ENCODE results near the gene NDUFS7.
A peak's percentile ranks its signal among the peaks of the same experiment; 100 is the strongest.

NDUFS7 gene

DNA sequence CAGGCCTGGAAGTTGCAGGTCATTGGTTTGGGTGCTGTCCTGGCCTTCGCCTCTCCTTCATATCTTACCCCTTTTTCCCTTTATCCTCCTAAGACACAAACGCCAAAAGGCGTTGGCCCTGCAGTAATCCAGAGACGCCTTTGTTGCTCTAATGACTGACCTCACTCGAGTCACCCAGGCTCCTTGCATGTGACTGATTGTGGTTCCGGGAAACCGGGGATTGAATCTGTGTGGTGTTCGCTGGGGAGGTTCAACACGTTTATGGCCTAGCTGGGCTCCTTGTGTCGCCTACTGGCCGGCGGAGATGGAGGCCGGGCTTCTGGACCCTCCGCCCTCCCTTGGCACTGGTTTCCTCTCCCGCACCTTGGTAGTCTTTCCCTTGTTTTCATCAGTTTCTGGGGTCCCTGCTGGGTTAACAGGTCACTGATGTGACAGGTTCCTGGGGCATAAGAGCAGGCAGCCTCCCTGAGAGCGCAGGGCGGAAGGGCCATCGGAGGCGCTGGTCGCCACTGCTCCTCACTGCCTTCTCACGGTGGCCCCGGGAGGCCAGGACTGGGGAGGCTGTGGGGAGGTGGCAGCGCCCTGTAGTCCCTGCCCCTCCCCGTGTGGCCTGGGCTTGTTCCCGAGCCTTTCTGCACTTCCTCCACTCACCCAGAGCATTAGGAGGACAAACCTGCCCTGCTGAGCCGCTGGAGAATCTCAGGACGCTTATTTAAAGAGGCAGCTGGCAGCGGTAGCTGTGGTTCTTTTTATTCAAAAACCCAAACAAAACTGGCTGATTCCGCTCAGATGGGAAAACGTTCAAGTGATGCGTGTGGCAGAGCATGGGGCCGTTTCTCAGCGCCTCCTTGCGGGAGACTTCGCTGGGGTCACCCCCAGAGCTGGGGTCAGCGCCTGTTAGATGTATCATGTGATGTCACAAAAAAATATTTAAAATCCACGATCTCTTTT is 18.1 kb upstream of the NDUFS7 start:
- DNase-seq: no peak

DNA sequence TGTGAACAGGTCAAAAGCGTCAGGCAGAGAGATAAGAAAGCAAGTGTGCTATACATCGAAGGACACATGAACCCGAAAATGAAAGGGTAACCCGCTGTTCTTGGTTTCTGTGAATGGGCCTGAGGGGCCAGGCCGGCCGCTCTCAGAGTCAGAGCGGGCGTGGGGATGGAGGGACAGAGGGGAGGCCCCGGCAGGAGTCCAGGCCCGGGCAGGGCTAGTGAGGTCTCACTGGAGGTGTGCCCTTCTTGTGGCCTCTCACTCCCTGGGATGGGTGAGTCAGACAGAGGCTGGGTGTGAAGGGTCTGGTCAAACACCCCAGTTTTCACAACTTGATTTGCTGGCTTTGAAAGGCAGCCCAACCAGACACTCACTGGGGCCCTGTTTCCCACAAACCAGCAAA is 17.4 kb upstream of the NDUFS7 start:
- DNase-seq: no peak

DNA sequence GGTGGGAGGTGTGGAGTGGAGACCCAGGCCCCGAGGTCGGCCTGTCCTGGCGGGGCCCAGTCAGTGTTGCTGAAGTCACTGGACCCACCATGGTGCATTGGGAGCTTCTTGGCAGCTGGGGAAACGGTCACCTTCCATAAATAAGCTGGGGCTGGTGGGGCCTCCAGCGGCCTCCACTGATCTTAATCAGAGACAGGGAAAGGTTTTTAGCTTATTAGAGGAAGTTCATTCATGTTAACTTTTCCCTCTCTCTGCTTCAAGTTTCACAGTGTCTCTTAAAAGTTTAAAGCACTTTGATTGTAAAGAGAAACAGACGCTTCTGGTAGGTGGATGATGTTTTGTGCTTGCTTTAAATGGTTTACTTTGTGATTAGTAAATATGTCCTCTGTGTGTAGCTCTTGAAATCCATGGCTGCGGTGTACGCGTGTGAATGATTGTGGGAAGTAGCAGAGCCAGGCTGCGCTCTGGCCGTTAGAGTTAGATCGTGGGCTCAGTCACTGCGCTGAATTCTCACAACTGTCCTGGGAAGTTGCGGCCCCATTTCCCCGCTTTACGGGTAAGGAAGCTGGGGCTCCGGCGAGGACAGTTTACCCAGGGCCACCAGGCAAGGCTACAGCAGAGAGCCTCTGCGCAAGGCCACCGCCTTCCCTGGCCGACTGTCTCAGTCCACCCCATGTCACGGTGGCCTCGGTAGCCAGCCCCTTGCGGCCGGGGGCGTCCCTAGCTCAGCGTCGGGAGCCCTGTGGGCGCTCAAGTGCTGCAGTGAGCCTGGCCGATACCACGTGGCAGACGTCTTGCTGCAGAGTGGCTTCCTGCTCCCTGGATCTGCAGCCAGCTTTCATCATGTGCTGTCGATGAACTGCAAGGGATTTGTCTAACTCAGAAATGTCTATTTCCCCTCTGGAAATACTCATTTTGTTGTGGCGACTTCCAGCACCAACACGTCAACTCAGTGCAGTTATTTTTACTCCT is 16.5 kb upstream of the NDUFS7 start:
- DNase-seq: peak in 1 of 2 donors; percentile 31

DNA sequence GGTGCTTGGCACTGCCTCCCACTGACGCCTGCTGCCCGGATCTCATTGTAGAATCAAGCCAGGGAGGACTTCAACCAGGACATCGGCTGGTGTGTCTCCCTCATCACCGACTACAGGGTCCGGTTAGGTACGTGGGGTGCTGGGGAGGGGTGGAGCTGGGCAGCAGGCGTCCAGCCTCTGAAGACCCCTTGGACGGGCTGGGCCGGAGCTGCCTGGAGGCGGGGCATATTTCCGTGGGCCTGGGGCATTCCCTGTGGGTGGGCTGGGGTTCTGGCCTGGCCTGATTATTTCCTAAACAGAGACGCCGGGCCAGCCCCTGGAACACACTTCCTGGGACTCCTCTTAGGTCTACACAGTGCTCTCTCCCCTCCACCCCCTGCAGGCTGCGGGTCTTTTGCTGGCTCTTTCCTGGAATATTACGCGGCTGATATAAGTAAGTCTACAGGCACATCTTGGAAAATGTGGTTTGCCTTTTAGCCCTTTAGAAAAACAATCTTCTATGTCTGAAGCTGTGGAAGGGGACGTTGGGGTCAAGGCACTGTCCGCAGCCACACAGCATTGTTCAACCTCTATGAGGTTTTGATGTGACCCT is 14.4 kb upstream of the NDUFS7 start:
- no peak for DNase-seq

DNA sequence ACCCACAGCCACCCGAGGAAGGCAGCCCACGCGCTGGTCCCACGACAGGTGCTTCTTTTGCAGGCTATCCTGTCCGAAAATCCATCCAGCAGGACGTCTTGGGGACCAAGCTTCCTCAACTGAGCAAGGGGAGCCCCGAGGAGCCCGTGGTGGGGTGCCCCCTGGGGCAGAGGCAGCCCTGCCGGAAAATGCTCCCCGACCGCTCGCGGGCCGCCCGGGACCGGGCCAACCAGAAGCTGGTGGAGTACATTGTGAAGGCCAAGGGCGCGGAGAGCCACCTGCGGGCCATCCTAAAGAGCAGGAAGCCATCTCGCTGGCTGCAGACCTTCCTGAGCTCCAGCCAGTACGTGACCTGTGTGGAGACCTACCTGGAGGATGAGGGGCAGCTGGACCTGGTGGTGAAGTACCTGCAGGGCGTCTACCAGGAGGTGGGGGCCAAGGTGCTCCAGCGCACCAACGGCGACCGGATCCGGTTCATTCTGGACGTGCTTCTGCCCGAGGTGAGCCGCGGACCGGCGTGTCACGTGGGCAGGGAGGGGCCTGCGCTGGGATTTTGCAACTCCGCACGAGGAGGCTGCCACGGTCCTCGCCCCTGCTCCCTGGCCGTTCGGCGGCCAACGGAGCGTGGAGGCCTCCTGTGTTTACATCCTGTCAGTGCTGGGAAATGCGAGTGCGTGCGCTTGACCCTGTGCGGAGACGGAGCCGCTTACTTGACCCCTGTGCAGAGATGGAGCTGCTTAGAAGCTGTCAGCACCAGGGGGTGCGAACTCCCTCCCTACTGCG is 12.9 kb upstream of the NDUFS7 start:
- no peak for DNase-seq

DNA sequence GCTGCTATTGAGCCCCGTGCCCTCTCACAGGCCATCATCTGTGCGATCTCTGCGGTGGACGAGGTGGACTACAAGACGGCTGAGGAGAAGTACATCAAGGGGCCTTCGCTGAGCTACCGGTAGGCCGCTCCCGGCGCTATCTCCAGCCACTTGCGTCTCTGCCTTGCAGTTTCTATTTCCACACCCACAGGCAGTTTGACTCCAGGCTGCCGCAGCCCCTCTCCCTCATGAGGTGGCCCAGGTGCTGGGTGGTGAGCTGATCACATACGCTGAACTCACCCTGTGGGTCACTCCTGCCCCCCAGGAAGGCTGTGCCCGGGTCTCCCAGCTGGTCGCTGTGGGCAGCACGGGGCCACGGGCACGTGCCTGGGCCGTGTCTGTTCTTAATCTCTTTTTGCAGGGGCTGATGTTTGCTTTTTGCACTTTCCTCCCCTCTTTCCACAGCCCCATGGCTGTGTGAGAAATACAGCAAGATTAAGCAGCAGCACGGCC is 10.6 kb upstream of the NDUFS7 start:
- no peak for DNase-seq

DNA sequence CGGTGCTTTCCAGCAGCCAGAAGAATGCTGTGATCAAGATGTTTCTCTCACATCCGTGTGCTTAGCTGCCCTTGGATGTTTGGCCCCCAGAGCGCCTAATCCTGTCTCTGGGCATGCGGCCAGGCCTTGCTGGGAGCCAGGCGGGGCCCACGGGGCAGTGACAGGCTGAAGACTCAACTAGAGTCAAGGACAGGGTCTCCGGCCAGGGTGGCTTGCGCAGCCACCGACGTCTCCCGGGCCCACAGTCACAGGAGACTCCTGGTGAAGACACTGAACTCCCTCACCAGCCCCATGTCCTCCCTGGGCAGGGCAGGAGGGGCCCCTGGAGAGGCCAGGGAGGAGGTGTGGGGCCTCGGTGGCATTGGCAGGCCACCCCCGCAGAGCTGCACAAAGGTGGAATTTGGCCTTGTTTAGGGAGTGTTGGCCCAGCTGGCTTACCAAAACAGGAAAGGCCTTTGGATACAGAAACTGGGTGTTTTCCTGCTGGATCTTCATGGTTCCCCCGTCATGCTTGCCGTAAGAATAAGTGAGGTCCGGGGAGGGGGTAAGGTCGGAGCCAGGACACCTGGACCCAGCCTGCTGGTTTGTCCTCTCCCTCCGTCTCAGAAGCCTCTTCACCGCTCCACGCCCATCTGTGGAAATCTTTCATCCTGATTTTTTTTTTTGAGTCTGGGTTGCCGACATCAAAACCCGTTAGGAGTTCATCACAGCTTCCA is 10.0 kb upstream of the NDUFS7 start:
- peak in 1 of 2 donors; percentile 34 for DNase-seq

DNA sequence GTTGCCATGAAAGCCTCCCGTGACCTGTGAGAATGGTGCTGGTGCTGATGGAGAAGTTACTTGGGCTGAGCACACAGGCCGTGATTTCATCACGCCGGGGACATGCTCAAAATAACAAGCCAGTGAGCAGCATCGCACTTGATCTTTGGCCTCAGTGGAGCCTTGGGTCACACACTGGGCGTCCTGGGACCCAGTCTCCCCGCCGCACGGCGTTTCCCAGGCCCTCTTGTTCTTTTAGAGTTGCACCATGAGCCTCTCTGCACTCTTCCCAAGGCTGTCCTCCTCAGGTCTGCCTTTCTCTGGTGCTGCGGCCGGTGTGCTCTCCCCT is 9.5 kb upstream of the NDUFS7 start:
- DNase-seq: no peak

DNA sequence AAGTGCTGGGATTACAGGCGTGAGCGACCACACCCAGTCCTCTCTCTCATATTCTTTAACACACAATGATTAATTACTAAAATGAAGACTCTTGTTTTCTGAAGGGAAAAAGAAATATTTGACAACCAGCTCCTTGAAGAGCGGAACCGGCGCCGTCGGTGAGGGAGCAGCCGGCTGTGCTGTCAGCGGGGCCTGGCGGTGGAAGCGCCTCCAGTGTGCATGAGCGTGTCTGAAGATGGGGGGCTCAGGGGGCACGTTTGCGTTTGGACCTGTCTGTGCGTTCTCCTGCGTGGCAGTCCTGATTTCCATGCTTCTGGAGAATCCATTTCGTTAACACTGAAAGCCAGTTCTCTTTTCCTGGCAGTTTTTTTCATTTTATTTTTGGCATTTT is 7.3 kb upstream of the NDUFS7 start:
- DNase-seq: no peak

DNA sequence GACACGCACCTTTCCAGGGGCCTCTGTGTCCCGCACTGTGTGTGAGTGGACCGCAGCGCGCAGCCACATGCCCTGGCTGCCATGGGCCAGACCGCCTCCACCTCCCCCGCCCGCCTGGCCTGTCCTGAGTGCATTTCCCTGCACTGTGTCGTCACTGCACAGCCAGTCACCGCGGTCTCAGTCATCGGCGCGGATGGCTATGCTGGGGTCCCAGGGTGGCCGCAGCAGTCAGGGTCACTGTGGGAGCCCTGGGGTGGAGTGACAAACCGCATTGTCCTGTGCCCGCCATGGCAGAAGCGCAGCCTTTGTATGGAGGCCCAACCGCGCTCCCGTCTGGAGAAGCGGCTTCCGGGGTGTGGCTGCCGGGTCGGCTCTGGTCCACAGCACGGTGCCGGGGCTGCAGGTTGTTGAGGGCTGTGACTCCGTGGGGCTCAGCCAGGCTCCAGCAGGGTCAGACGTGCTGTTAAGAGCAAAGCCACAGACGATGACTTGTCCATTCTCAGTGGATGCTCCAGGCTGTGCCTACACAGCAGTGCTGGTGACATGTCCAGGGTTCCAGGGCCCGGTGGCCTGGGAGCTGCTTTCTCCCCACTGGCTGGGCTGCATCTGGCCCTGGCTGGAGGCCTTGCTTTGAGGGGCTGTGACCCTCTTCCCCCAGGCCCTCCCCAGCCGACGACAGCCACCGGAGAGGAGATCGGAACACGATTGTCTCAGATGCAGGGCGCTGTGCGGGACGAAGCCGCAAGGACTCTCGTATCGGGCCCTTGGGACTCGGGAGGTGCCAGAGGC is 6.3 kb upstream of the NDUFS7 start:
- DNase-seq: no peak

DNA sequence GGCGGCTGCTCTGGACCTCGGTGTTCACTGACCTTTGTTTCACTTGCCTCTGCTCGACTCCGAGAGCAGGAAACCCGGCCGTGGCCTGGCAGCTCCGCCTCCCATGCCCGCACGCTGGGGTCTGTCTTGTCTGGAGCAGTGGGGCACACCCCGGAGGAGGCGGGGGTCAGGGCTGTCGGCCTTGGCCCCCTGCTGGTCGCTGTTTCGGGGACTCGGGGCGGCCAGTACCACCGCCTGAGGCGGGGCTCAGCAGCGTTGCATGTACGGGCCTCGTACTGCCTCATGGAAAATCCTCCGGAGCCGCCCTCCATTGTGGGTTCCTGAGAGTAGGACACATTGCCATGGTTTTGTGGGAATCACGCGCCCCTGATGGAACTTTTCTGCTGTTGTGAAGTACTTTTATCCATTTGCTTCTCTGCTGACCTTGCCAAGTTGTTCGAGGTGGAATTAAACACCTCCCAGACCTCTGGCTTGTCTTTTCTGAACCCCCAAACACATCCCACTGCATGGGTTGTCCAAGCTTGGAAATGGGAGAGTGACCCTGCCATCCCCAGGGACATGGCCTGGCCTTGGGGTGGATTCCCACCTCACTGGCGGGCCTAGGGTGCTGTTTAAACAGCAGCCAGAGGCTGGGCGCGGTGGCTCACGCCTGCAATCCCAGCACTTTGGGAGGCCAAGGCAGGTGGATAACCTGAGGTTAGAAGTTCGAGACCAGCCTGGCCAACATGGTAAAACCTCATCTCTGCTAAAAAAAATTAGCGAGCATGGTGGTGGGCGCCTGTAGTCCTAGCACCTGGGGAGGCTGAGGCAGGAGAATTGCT is 5.5 kb upstream of the NDUFS7 start:
- DNase-seq: no peak

DNA sequence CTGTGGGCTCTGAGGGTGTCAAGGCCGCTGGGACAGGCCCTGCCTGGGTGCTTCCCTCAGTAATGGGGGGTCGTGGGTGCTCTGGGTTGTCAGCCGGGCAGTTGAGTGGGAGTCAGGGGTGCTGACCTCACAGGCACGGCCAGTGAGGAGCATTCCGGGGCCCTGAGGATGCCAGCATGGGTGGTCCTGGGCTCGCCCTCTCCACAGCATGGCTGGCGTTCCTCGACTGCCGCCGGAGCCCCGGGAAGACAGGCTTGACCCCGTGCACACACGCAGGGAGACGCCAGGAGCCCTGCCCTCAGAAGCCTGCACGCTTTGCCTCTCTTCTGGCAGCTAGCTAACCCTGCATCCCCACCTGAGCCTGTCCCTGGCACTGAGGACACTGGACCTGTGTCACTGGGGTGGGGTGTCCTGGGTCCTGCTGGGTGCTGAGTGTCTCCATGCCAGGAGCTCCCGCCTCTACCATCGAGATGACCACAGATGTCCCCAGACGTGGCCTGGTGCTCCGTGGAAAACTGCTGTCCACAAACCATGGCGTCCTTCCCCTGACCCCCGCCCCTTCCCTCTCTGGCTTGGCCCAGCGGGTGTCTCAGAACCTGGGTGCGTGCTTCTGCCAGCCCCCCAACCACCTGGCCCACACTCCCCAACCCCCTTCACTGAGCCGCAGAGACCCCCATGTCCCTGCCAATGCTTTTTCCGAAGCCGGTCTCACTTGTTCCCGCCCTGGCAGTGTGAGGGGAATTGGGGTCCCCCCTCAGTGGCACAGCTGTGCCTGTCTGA is 4.4 kb upstream of the NDUFS7 start:
- no peak for DNase-seq

DNA sequence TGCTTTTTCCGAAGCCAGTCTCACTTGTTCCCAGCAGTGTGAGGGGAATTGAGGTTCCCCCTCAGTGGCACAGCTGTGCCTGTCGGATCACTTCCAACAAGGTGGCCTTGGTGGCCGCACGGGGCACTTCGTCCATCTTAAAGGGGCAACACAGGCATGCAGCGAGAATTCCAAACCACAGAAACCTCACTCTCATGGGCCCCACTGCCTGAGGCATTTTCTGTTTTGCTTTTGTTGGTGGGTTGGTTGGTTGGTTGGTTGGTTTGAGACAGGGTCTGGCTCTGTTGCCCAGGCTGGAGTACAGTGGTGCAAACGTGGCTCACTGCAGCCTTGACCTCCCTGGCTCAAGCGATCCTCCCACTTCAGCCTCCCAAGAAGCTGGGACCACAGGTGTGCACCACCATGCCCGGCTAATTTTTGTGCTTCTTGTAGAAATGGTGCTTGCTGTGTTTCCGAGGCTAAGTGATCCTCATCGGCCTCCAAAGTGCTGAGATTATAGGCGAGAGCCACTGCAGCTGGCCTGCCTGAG is 3.7 kb upstream of the NDUFS7 start:
- no peak for DNase-seq

DNA sequence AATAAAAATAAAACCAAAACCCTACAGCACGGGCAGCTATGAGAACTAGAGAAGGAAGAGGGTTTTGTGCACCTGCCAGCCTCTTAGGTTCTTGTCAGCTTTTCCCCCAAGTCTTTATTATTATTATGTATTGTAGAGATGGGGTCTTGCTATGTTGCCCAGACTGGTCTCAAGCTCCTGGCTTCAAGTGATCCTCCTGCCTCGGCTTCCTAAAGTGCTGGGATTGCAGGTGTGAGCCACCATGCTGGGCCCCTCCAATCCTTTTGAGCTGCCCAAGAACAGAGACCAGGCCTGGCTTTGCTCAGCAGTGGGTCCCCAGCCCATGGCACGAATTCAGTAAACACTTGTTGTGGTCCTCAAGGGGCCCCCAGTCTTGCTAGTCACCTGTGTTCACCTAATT is 1.5 kb upstream of the NDUFS7 start:
- DNase-seq: no peak

DNA sequence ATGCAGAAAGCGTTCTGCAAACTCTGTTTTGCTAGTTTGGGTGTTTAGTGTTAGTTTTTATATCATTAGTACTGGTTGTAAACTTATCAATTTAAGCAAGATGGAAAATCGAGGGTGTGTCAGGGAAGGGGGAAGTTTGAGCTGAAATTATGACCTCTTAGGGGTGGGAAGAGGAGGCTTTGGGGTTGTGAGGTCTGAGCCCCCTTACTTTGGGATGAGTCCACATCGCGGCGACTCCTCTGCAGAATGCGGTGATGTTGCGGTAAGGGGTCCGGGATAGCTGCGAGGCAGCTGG is 743 bp upstream of the NDUFS7 start:
- DNase-seq: no peak

DNA sequence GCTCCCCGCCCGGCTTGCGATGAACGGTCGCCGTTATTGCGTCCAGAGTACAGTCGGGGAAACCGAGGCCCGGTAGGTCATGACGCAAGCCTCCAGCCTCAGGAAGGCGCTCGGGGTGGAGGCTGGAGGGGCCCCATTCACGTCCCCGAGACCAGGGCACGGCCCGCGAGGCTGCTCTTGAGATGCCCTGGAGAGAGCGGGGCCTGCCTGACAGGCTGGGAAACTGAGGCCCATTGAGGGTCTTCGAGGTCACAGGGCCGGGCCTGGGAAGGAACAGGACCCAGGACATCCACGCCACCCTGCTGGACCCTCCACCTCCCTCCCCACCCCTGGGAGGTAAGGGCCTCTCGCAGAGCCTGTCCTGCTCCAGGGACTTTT is 367 bp downstream of the NDUFS7 start:
- DNase-seq: no peak

DNA sequence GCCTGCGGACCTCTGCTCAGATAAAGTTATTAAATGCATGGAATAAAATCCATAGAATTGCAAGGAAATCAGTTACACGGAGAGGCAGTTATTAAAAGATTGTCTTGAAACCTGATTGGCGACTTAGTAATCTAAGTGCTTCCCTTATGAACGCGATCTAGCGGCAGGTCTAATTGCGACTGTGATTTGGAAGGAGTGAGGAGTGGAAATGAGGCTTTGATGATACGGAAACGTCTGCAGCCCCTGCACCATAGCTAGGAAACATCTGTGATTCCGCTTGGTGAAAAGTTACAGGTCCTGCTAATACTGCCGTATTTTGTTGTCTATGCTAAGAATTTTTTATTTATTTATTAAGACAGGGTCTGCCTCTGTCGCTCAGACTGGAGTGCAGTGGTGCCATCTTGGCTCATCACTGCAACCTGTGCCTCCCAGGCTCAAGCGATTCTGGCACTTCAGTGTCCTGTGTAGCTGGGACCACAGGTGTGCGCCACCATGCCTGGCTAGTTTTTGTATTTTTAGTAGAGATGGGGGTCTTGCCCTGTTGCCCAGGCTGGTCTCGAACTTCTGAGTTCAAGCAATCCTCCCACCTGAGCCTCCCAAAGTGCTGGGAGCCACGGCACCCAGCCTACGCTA is 887 bp downstream of the NDUFS7 start:
- DNase-seq: no peak

DNA sequence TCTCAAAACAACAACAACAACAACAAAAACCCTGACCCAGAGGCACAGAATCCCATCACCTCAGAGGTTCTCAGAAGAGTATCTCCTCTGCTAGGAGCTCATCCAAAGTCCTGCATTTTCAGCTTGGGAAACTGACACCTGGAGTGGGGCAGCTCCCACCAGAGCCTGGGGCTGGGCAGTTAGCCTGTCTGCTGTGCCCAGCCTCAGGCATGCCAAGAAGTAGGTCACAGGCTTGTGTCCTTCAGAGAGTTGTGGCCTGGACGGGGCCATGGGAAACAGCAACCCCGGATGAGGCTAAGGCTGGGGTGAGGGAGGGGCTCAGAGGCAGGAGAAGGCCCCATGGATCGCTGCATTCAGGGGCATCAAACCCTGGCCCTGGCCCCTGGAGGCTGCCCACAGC is 2.1 kb downstream of the NDUFS7 start:
- DNase-seq: no peak
